ENCODE results near the gene POLR3GL.
"Not testable (repeated sequence)": the region's sequence is repeated elsewhere in the genome, so short reads cannot be mapped to it uniquely, and the experiment has no call there.

POLR3GL gene

DNA sequence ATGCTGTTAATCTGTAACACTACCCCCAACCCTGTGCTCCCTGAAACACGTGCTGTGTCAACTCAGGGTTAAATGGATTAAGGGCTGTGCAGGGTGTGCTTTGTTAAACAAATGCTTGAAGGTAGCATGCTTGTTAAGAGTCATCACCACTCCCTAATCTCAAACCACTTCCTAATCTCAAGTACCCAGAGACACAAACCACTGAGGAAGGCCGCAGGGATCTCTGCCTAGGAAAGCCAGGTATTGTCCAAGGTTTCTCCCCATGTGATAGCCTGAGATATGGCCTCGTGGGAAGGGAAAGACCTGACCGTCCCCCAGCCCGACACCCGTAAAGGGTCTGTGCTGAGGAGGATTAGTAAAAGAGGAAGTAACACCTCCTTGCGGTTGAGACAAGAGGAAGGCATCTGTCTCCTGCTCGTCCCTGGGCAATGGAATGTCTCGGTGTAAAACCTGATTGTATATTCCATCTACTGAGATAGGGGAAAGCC, 31.9 kb upstream of the POLR3GL start:
- not testable (repeated sequence) for H3K27me3 ChIP-seq (ENCODE audit: control insufficient read depth, insufficient read depth, low read length); H3K36me3 ChIP-seq (ENCODE audit: control insufficient read depth, insufficient read depth, low read length); H3K9me3 ChIP-seq (ENCODE audit: control insufficient read depth, low read length)
- Histone ChIP-seq H3K4me1 (ENCODE audit: control insufficient read depth, insufficient read depth, low read length) (peaks cover 25% of the 10 kb centered on the region), H3K4me3 (ENCODE audit: low read length) (peak overlapping the region; percentile 19), H3K9ac (ENCODE audit: low read length) (peak overlapping the region; percentile 23)

DNA sequence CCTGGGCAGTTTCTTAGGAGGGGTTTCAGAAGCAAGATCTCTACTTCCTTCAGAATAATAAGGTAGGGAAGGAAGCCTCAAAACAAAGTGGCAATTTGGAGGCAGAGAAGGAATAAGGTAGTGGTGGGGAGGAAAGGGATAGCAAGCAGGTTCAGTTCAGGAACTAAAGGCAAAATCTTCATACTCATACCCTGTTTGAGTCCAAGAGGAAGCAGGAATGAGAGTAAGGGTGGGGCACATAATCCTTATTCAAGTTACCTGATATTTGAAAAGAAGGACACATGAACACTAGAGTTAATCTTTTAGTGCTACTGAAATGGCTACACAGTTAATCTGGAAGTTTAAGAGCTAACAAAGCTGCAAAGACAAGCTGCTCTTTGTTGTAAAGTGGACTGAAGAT, 28.8 kb upstream of the POLR3GL start:
- no peaks in the 10 kb centered on the region for H3K27me3 ChIP-seq (ENCODE audit: control insufficient read depth, insufficient read depth, low read length)
- no peaks in the 10 kb centered on the region for H3K36me3 ChIP-seq (ENCODE audit: control insufficient read depth, insufficient read depth, low read length)
- peaks cover 25% of the 10 kb centered on the region for H3K4me1 ChIP-seq (ENCODE audit: control insufficient read depth, insufficient read depth, low read length)
- no peaks in the 10 kb centered on the region for H3K9me3 ChIP-seq (ENCODE audit: control insufficient read depth, low read length)
- no peak overlapping the region for H3K9ac ChIP-seq (ENCODE audit: low read length)
- H3K4me3 ChIP-seq (ENCODE audit: low read length), result no peak overlapping the region

- no peaks in the 10 kb centered on the region for H3K27me3 ChIP-seq (ENCODE audit: control insufficient read depth, insufficient read depth, low read length)
- H3K4me3 ChIP-seq (ENCODE audit: low read length), result no peak overlapping the region
- no peak overlapping the region for H3K9ac ChIP-seq (ENCODE audit: low read length)
- H3K36me3 ChIP-seq (ENCODE audit: control insufficient read depth, insufficient read depth, low read length), result no peaks in the 10 kb centered on the region
- no peaks in the 10 kb centered on the region for H3K9me3 ChIP-seq (ENCODE audit: control insufficient read depth, low read length)
- H3K4me1 ChIP-seq (ENCODE audit: control insufficient read depth, insufficient read depth, low read length), result peaks cover 25% of the 10 kb centered on the region
These were observed 28.2 kb upstream of the POLR3GL start for GRCh38 chr1:145936247-145936646.

GRCh38 chr1:145937436-145937835, 27.1 kb upstream of the POLR3GL start:
- Histone ChIP-seq H3K9ac (ENCODE audit: low read length) (no peak overlapping the region), H3K27me3 (ENCODE audit: control insufficient read depth, insufficient read depth, low read length) (no peaks in the 10 kb centered on the region), H3K4me1 (ENCODE audit: control insufficient read depth, insufficient read depth, low read length) (peaks cover 19% of the 10 kb centered on the region), H3K4me3 (ENCODE audit: low read length) (no peak overlapping the region), H3K36me3 (ENCODE audit: control insufficient read depth, insufficient read depth, low read length) (no peaks in the 10 kb centered on the region), H3K9me3 (ENCODE audit: control insufficient read depth, low read length) (no peaks in the 10 kb centered on the region)

DNA sequence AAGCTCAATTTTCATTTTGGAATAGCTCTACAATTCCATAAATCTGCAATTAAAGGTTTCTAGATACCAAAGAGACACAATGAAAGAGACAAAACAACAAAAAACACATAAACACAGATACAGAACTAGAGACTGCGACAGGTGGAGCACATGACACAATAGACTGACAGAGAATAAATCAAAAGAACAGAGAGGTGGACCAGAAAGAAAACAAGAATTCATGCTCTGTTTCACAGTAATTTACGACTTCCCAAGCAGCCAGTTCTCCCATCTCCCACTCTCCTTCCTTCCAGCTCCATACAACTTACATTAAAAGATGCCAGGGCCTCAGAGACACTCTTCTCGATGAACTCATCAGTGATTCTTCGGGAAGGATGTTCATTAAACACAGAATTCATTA, 22.1 kb upstream of the POLR3GL start:
- Histone ChIP-seq H3K9me3 (ENCODE audit: control insufficient read depth, low read length) (no peaks in the 10 kb centered on the region), H3K9ac (ENCODE audit: low read length) (no peak overlapping the region), H3K36me3 (ENCODE audit: control insufficient read depth, insufficient read depth, low read length) (no peaks in the 10 kb centered on the region), H3K4me3 (ENCODE audit: low read length) (no peak overlapping the region), H3K27me3 (ENCODE audit: control insufficient read depth, insufficient read depth, low read length) (no peaks in the 10 kb centered on the region), H3K4me1 (ENCODE audit: control insufficient read depth, insufficient read depth, low read length) (no peaks in the 10 kb centered on the region)

DNA sequence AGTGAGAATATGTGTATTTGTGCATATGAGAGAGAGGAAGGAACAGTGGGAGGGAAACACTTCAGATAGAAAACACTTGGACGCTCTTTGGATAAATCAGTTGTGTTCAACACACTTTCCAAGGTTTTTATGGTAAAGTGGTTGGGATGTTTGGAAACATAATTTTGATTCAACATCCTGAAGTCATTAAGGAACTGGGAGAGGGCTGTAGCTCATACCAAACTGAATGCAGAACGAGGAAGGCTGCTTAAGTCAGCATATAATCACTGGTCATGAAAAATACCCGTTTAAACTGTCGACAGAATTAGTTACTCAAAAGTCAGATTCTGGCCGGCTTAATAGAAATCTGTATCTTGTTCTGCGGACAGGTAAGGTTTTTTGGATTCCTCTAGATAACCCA, 21.6 kb upstream of the POLR3GL start:
- H3K36me3 ChIP-seq (ENCODE audit: control insufficient read depth, insufficient read depth, low read length), result no peaks in the 10 kb centered on the region
- H3K27me3 ChIP-seq (ENCODE audit: control insufficient read depth, insufficient read depth, low read length), result no peaks in the 10 kb centered on the region
- H3K9ac ChIP-seq (ENCODE audit: low read length), result no peak overlapping the region
- no peak overlapping the region for H3K4me3 ChIP-seq (ENCODE audit: low read length)
- no peaks in the 10 kb centered on the region for H3K9me3 ChIP-seq (ENCODE audit: control insufficient read depth, low read length)
- H3K4me1 ChIP-seq (ENCODE audit: control insufficient read depth, insufficient read depth, low read length), result no peaks in the 10 kb centered on the region

DNA sequence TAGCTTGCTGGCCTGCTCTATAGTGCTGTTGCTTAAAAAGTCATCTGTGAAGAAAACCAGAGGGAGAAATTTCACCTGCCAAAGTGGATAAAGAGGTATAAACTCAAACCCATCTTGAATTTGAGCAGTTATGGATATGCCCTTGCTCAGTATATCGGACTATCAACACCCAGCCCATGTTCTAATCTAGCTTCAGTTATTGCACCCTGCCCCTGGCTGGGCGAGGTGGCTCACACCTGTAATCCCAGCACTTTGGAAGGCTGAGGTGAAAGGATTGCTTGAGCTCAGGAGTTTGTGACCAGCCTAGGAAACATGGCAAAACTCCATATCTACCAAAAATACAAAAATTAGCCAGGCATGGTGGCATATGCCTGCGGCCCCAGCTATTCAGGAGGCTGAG, 20.0 kb upstream of the POLR3GL start:
- Histone ChIP-seq H3K27me3 (ENCODE audit: control insufficient read depth, insufficient read depth, low read length) (no peaks in the 10 kb centered on the region), H3K9ac (ENCODE audit: low read length) (no peak overlapping the region), H3K36me3 (ENCODE audit: control insufficient read depth, insufficient read depth, low read length) (no peaks in the 10 kb centered on the region), H3K9me3 (ENCODE audit: control insufficient read depth, low read length) (no peaks in the 10 kb centered on the region), H3K4me3 (ENCODE audit: low read length) (no peak overlapping the region), H3K4me1 (ENCODE audit: control insufficient read depth, insufficient read depth, low read length) (no peaks in the 10 kb centered on the region)

DNA sequence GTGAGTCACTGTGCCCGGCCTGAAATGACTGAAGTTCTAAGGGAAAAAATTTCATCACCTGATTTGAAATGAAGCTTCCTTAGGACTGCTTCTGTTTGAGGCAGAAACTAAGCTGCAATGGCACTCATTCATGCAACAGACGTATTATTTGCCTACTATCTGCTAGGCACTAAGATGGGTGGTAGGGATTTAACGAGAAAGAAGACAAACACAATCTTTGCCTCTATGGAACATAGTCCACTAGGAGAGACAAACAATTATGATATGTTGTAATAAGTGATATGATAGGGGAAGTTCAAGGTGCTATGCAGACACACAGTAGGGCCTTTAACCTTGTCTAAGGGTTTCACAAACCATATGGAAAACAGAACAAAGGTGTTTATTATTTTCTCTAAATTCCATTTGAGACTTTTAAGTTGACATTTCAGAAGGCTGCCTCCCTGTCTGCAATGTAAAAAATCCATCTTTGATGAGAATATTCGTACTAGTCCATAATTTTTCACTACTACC, 18.0 kb upstream of the POLR3GL start:
- Histone ChIP-seq H3K4me1 (ENCODE audit: control insufficient read depth, insufficient read depth, low read length) (no peaks in the 10 kb centered on the region), H3K9ac (ENCODE audit: low read length) (no peak overlapping the region), H3K9me3 (ENCODE audit: control insufficient read depth, low read length) (no peaks in the 10 kb centered on the region), H3K27me3 (ENCODE audit: control insufficient read depth, insufficient read depth, low read length) (no peaks in the 10 kb centered on the region), H3K4me3 (ENCODE audit: low read length) (no peak overlapping the region), H3K36me3 (ENCODE audit: control insufficient read depth, insufficient read depth, low read length) (no peaks in the 10 kb centered on the region)

DNA sequence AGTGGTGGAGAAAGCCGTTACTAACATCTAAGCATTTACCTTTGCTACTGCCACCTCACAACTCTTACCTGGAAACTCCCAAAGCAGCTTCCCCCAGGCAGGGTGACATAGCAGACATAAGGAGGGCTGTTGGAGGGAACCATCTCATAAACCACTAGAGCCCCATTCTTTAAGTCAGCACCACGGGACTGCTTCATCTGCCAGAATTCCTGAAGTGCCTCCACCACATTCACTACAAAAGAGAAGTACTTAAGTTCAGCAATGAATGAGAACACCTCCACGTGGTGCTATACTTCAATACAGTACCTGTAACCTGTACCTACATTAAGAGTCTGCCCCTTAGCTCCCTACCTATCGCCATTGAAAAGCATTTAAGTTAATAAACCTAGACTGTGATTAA, 16.9 kb upstream of the POLR3GL start:
- no peaks in the 10 kb centered on the region for H3K9me3 ChIP-seq (ENCODE audit: control insufficient read depth, low read length)
- H3K27me3 ChIP-seq (ENCODE audit: control insufficient read depth, insufficient read depth, low read length), result no peaks in the 10 kb centered on the region
- no peak overlapping the region for H3K4me3 ChIP-seq (ENCODE audit: low read length)
- no peaks in the 10 kb centered on the region for H3K36me3 ChIP-seq (ENCODE audit: control insufficient read depth, insufficient read depth, low read length)
- H3K4me1 ChIP-seq (ENCODE audit: control insufficient read depth, insufficient read depth, low read length), result no peaks in the 10 kb centered on the region
- H3K9ac ChIP-seq (ENCODE audit: low read length), result no peak overlapping the region

DNA sequence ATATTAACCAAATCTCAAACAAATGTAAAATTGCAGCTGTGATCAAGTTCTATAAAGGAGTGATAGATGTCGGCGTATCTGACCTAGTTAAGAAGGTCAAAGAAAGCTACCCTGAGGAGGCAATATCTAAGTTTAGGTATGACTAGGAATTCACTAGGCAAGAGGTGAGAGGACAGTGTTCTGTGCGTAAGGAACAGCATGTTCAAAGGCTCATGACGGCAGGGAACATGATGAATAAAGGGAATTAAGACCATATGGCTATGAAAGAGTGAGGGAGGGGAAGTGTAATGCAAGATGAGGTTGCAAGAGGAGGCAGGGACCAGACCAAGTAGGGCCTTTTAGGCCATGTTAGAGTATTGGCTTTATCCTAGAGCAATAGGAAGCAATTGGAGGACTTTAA, 15.3 kb upstream of the POLR3GL start:
- Histone ChIP-seq H3K27me3 (ENCODE audit: control insufficient read depth, insufficient read depth, low read length) (no peaks in the 10 kb centered on the region), H3K4me1 (ENCODE audit: control insufficient read depth, insufficient read depth, low read length) (no peaks in the 10 kb centered on the region), H3K36me3 (ENCODE audit: control insufficient read depth, insufficient read depth, low read length) (no peaks in the 10 kb centered on the region), H3K4me3 (ENCODE audit: low read length) (no peak overlapping the region), H3K9me3 (ENCODE audit: control insufficient read depth, low read length) (no peaks in the 10 kb centered on the region), H3K9ac (ENCODE audit: low read length) (no peak overlapping the region)

DNA sequence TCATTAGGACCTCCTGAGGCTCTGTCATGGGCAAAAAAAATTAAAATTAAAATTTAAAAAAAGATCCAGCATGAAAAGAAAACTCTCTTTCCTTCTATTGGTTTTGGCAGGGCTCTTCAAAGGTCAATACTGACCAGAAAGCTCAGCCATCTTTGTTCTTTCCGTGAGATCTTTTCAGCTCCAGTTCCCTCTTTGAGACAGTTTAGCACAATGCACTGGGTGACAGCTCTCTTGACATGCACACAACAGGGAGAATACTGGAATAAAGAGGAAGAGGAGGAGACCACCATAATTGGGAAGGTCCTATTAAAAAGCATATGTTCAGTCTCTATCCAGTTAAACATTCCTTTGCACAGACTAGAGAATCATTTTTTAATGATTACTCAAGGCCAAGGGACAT, 13.0 kb upstream of the POLR3GL start:
- H3K4me1 ChIP-seq (ENCODE audit: control insufficient read depth, insufficient read depth, low read length), result peaks cover 13% of the 10 kb centered on the region

GRCh38 chr1:145952903-145953302, 11.6 kb upstream of the POLR3GL start:
- Histone ChIP-seq H3K4me3 (ENCODE audit: low read length) (no peak overlapping the region), H3K27me3 (ENCODE audit: control insufficient read depth, insufficient read depth, low read length) (no peaks in the 10 kb centered on the region), H3K4me1 (ENCODE audit: control insufficient read depth, insufficient read depth, low read length) (peaks cover 13% of the 10 kb centered on the region), H3K36me3 (ENCODE audit: control insufficient read depth, insufficient read depth, low read length) (no peaks in the 10 kb centered on the region), H3K9me3 (ENCODE audit: control insufficient read depth, low read length) (no peaks in the 10 kb centered on the region), H3K9ac (ENCODE audit: low read length) (no peak overlapping the region)

More for the DNA sequence above, 13.0 kb upstream of the POLR3GL start:
- Histone ChIP-seq H3K36me3 (ENCODE audit: control insufficient read depth, insufficient read depth, low read length) (no peaks in the 10 kb centered on the region), H3K4me3 (ENCODE audit: low read length) (no peak overlapping the region), H3K9ac (ENCODE audit: low read length) (no peak overlapping the region), H3K9me3 (ENCODE audit: control insufficient read depth, low read length) (no peaks in the 10 kb centered on the region), H3K27me3 (ENCODE audit: control insufficient read depth, insufficient read depth, low read length) (no peaks in the 10 kb centered on the region)

DNA sequence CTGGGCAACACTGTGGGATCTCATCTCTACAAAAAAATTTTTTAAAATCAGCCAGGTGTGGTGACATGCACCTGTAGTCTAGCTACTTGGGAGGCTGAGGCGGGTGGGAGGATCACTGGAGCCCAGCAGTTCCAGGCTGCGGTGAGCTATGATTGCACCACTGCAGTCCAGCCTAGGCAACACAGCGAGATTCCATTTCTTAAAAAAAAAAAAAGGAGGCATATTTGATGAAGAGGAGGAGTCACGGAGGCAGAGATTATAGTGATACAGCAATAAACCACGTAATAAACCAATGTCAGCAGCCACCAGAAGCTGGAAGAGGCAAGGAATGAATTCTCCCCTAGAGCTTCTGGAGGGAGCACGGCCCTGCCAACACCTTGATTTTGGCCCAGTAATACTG, 10.6 kb upstream of the POLR3GL start:
- H3K4me1 ChIP-seq (ENCODE audit: control insufficient read depth, insufficient read depth, low read length), result peaks cover 13% of the 10 kb centered on the region
- no peak overlapping the region for H3K9ac ChIP-seq (ENCODE audit: low read length)
- H3K27me3 ChIP-seq (ENCODE audit: control insufficient read depth, insufficient read depth, low read length), result no peaks in the 10 kb centered on the region
- no peaks in the 10 kb centered on the region for H3K9me3 ChIP-seq (ENCODE audit: control insufficient read depth, low read length)
- no peaks in the 10 kb centered on the region for H3K36me3 ChIP-seq (ENCODE audit: control insufficient read depth, insufficient read depth, low read length)
- H3K4me3 ChIP-seq (ENCODE audit: low read length), result no peak overlapping the region
